B cell (primary cell): ENCODE data around the gene SLC44A1. TPM values are rescaled to one million over a fixed set of nuclear protein-coding genes. Genes with fewer than 3 reads are reported as not detected.

Experiments used
- ATAC-seq: fragments of 200-7000 bp; cut with Tn5 transposase; one replicate; pipeline ENCODE4 v1.10.0; 2021; ENCODE audit warnings: low read depth, mild to moderate bottlenecking, moderate number of reproducible peaks, moderate library complexity
- CTCF ChIA-PET: fragments of 350-600 bp; sonication (Branson Sonifier 250); formaldehyde crosslinking; loops from one replicate; lab custom pipeline; 2021; ENCODE audit warnings: antibody characterized with exemption, inconsistent platforms; lab: Charles Lee
- POLR2A ChIA-PET: fragments of 350-600 bp; sonication (Branson Sonifier 250); formaldehyde crosslinking; loops from one replicate; lab custom pipeline; 2021; ENCODE audit warnings: antibody characterized with exemption; lab: Charles Lee
- DNase-seq: peaks from one replicate; pipeline ENCODE4 v3.0.0; 2013
- H2AFZ ChIP-seq: 2 replicates; pipeline ENCODE4 v1.6.1; 2012; ENCODE audit warnings: mild to moderate bottlenecking, low read depth, low read length; ENCODE audit not compliant: insufficient read depth, poor library complexity, severe bottlenecking
- H3K27ac ChIP-seq, 2 donors: 1 replicate in 1 of 2; 2 replicates in 1 of 2; pipeline ENCODE4 v1.5.1; 2012 to 2013; ENCODE audit warnings: low read length in 2 of 2, mild to moderate bottlenecking in 2 of 2, moderate library complexity in 1 of 2
- H3K27me3 ChIP-seq, 4 experiments: fragments of 200-600 bp in 1 of 4; sonication (generic) in 1 of 4; replicated peaks in 1 of 4; 1 replicate in 2 of 4; 2 replicates in 2 of 4; pipeline versions ENCODE4 v1.6.1 to v1.7.0; 2013 to 2016; ENCODE audit warnings: low read length in 3 of 4, mild to moderate bottlenecking in 2 of 4, mixed read lengths in 1 of 4, moderate library complexity in 1 of 4; ENCODE audit not compliant: insufficient read depth in 4 of 4, control insufficient read depth in 3 of 4; ENCODE audit errors: control extremely low read depth in 1 of 4
- H3K36me3 ChIP-seq, 2 experiments: replicated peaks in 1 of 2; 1 replicate in 1 of 2; 2 replicates in 1 of 2; pipeline versions ENCODE4 v1.6.1 to v1.7.1; 2013; ENCODE audit warnings: low read length in 1 of 2; ENCODE audit not compliant: insufficient read depth in 2 of 2, control insufficient read depth in 1 of 2; ENCODE audit errors: control extremely low read depth in 1 of 2, extremely low read depth in 1 of 2
- H3K4me1 ChIP-seq, 2 donors: fragments of 200-600 bp in 1 of 2; sonication (generic) in 1 of 2; 1 replicate in 1 of 2; 2 replicates in 1 of 2; pipeline versions ENCODE4 v1.5.1 to v1.6.1; 2013 to 2017; ENCODE audit warnings: low read length in 2 of 2; ENCODE audit not compliant: control insufficient read depth in 2 of 2, insufficient read depth in 2 of 2
- H3K4me2 ChIP-seq: replicated peaks from 2 replicates; pipeline ENCODE3; 2012; ENCODE audit warnings: mild to moderate bottlenecking, low read depth, low read length; ENCODE audit not compliant: poor library complexity, severe bottlenecking
- H3K4me3 ChIP-seq, 5 experiments: fragments of 200-600 bp in 1 of 5; sonication (generic) in 1 of 5; 1 replicate in 3 of 5; 2 replicates in 2 of 5; pipeline versions ENCODE4 v1.5.1 to v1.7.0; 2011 to 2016; ENCODE audit warnings: low read length in 4 of 5, mild to moderate bottlenecking in 4 of 5, low read depth in 2 of 5, control low read depth in 1 of 5, moderate library complexity in 1 of 5; ENCODE audit not compliant: insufficient read depth in 1 of 5; ENCODE audit errors: control extremely low read depth in 1 of 5, extremely low read depth in 1 of 5
- H3K79me2 ChIP-seq: fragments of 200-600 bp; sonication (generic); one replicate; pipeline ENCODE4 v1.6.0; 2016; ENCODE audit warnings: low read length; ENCODE audit not compliant: control insufficient read depth, insufficient read depth
- H3K9ac ChIP-seq: fragments of 200-600 bp; sonication (generic); 2 replicates; pipeline ENCODE4 v1.6.1; 2017; ENCODE audit warnings: mild to moderate bottlenecking, low read length, moderate library complexity
- H3K9me3 ChIP-seq, 3 donors: one replicate each; pipeline versions ENCODE4 v1.6.1 to v1.7.1; 2013; ENCODE audit warnings: low read length in 2 of 3; ENCODE audit not compliant: control insufficient read depth in 2 of 3, insufficient read depth in 1 of 3; ENCODE audit errors: control extremely low read depth in 1 of 3
- H4K20me1 ChIP-seq: 2 replicates; pipeline ENCODE4 v1.6.0; 2012; ENCODE audit warnings: mild to moderate bottlenecking, low read length; ENCODE audit not compliant: insufficient read depth, control insufficient read depth, poor library complexity, severe bottlenecking
- H3K27ac Mint-ChIP-seq: one replicate; pipeline ENCODE4 v1.8.0; 2021; ENCODE audit warnings: mixed read lengths
- H3K27me3 Mint-ChIP-seq: one replicate; pipeline ENCODE4 v1.8.0; 2021; ENCODE audit warnings: mixed read lengths
- H3K4me1 Mint-ChIP-seq: one replicate; pipeline ENCODE4 v1.8.0; 2021; ENCODE audit warnings: mixed read lengths
- H3K4me3 Mint-ChIP-seq: one replicate; pipeline ENCODE4 v1.8.0; 2021; ENCODE audit warnings: mixed read lengths
- H3K9me3 Mint-ChIP-seq: one replicate; pipeline ENCODE4 v1.8.0; 2022; ENCODE audit warnings: mixed read lengths; ENCODE audit not compliant: insufficient read depth
- EZH2 ChIP-seq: IDR thresholded peaks from 2 replicates; pipeline ENCODE4 v1.6.1; 2012; ENCODE audit warnings: borderline replicate concordance, low read depth, mild to moderate bottlenecking, moderate library complexity, low read length; ENCODE audit not compliant: insufficient read depth, poor library complexity, severe bottlenecking
- WGBS: methylation state at CpG from one replicate; pipeline ENCODE4 v1.1.5; 2013; ENCODE audit warnings: missing lambda C conversion rate; ENCODE audit not compliant: insufficient coverage; 5-methylcytosine and 5-hydroxymethylcytosine counted together
- intact Hi-C: fragments of 100-400 bp; cut with micrococcal nuclease; formaldehyde crosslinking; loops from one replicate; pipeline ENCODE4 v1.10.0; 2022
- polyA plus RNA-seq: library from polyadenylated mRNA; depleted of rRNA; stranded (reverse); fragments of >200 nt; gene quantifications from 2 replicates; pipeline ENCODE4 v1.2.3, GENCODE V29; 2012
- total RNA-seq, 2 donors: library from RNA; stranded (reverse); fragments of 120-200 nt in 1 of 2; gene quantifications; 1 replicate in 1 of 2; 2 replicates in 1 of 2; pipeline versions ENCODE4 v1.2.3 to v1.2.4, GENCODE V29; 2013 to 2022
- TF ChIP-seq, protein P1 (sequence below): fragments of 200-600 bp; IDR thresholded peaks from one replicate; pipeline ENCODE4 v1.8.0; 2022; ENCODE audit warnings: antibody characterized with exemption, mild to moderate bottlenecking

Gene SLC44A1
- total and polyA plus RNA-seq, 2 donors (not counting 1 experiment from before 2014, with no cell fraction given), result 2.2 to 17.7 TPM

- ATAC-seq (no peak), DNase-seq (no peak)
- Histone ChIP-seq H3K27ac (no peak overlapping the region), H3K9ac (no peak overlapping the region), H3K9me3 (no peaks in the 10 kb centered on the region), H4K20me1 (no peaks in the 10 kb centered on the region), H3K4me1 (no peaks in the 10 kb centered on the region), H3K4me3 (no peak overlapping the region), H3K4me2 (no peak overlapping the region), H3K79me2 (no peaks in the 10 kb centered on the region), H2AFZ (no peak overlapping the region), H3K27me3 (no peaks in the 10 kb centered on the region), H3K36me3 (no peaks in the 10 kb centered on the region)
- no peak overlapping the region for H3K27ac Mint-ChIP-seq
- peaks cover 8% of the 10 kb centered on the region for H3K4me1 Mint-ChIP-seq
- H3K27me3 Mint-ChIP-seq, result no peaks in the 10 kb centered on the region
- POLR2A ChIA-PET, result no interaction called here
- intact Hi-C loops, result no loop called here
- WGBS, result 100% methylated on average over 1 of the region's 1 CpG
- H3K9me3 Mint-ChIP-seq, result no peaks in the 10 kb centered on the region
- CTCF ChIA-PET, result no interaction called here
- no peak overlapping the region for H3K4me3 Mint-ChIP-seq
- no peak for TF ChIP-seq EZH2
Measured at GRCh38 chr9:105329719-105330062, 85.2 kb downstream of the SLC44A1 start.

DNA sequence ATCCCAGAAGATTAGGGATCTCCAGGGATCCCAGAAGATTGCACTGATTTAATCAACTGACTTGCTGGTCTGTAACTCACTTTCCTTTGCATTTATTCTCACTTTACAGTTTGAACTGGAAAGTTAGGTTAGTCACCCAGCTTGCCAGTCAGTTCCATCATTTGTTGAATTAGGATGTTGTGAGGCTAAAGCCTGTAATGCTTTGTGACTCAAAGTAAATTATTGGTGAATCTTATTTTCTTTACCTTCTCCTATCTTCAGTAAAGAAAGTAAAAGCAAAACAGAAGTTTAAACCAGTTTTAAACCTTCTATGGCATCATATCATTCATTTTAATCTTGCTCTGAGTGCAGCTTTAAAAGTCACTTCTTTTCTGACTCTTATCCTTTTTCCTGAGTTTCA is 85.8 kb downstream of the SLC44A1 start:
- DNase-seq (no peak), ATAC-seq (no peak)
- H3K79me2 ChIP-seq, result no peaks in the 10 kb centered on the region
- no peaks in the 10 kb centered on the region for H3K36me3 ChIP-seq
- no peak overlapping the region for H3K27ac ChIP-seq
- H3K9me3 ChIP-seq, result no peaks in the 10 kb centered on the region
- H3K9me3 Mint-ChIP-seq, result no peaks in the 10 kb centered on the region
- no peaks in the 10 kb centered on the region for H4K20me1 ChIP-seq
- POLR2A ChIA-PET, result no interaction called here
- intact Hi-C loops, result no loop called here
- CTCF ChIA-PET, result no interaction called here
- H3K4me1 Mint-ChIP-seq, result peaks cover 8% of the 10 kb centered on the region
- H3K4me3 Mint-ChIP-seq, result no peak overlapping the region
- TF ChIP-seq EZH2, result no peak
- TF ChIP-seq, protein P1, sequence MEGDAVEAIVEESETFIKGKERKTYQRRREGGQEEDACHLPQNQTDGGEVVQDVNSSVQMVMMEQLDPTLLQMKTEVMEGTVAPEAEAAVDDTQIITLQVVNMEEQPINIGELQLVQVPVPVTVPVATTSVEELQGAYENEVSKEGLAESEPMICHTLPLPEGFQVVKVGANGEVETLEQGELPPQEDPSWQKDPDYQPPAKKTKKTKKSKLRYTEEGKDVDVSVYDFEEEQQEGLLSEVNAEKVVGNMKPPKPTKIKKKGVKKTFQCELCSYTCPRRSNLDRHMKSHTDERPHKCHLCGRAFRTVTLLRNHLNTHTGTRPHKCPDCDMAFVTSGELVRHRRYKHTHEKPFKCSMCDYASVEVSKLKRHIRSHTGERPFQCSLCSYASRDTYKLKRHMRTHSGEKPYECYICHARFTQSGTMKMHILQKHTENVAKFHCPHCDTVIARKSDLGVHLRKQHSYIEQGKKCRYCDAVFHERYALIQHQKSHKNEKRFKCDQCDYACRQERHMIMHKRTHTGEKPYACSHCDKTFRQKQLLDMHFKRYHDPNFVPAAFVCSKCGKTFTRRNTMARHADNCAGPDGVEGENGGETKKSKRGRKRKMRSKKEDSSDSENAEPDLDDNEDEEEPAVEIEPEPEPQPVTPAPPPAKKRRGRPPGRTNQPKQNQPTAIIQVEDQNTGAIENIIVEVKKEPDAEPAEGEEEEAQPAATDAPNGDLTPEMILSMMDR, result no peak
- H3K4me3 ChIP-seq, result no peak overlapping the region
- no peaks in the 10 kb centered on the region for H3K27me3 ChIP-seq
- no peak overlapping the region for H2AFZ ChIP-seq
- no peak overlapping the region for H3K27ac Mint-ChIP-seq
- H3K4me2 ChIP-seq, result no peak overlapping the region
- H3K9ac ChIP-seq, result no peak overlapping the region
- H3K4me1 ChIP-seq, result no peaks in the 10 kb centered on the region
- H3K27me3 Mint-ChIP-seq, result no peaks in the 10 kb centered on the region
